Naive thymus-derived CD4-positive, alpha-beta T cell (primary cell): ENCODE data around the gene NR2F2. TPM values are rescaled to one million over a fixed set of nuclear protein-coding genes. Genes with fewer than 3 reads are reported as not detected.

Source experiments
- ATAC-seq: fragments of 150-1000 bp; cut with Tn5 transposase; 2 replicates; pipeline ENCODE4 v1.10.0; 2021; ENCODE audit warnings: mild to moderate bottlenecking, moderate library complexity
- CTCF ChIA-PET: fragments of 350-600 bp; sonication (Branson Sonifier 250); formaldehyde crosslinking; loops from one replicate; lab custom pipeline; 2021; ENCODE audit warnings: antibody characterized with exemption; lab: Charles Lee
- POLR2A ChIA-PET: fragments of 350-600 bp; sonication (Branson Sonifier 250); formaldehyde crosslinking; loops from one replicate; lab custom pipeline; 2021; ENCODE audit warnings: antibody characterized with exemption, inconsistent platforms; lab: Charles Lee
- DNase-seq, 9 donors: peaks; one replicate each; pipeline versions ENCODE4 v3.0.0 to v3.0.0-alpha.2; 2020 to 2022; ENCODE audit warnings: mixed read lengths in 1 of 9
- H3K27ac ChIP-seq: one replicate; pipeline ENCODE4 v1.7.0; 2013; ENCODE audit warnings: mild to moderate bottlenecking, low read depth, low read length, moderate library complexity
- H3K27me3 ChIP-seq, 2 donors: one replicate each; pipeline ENCODE4 v1.7.0; 2013; ENCODE audit warnings: low read length in 2 of 2, mild to moderate bottlenecking in 2 of 2, moderate library complexity in 2 of 2; ENCODE audit not compliant: control insufficient read depth in 2 of 2, insufficient read depth in 2 of 2
- H3K36me3 ChIP-seq, 3 experiments: 1 replicate in 2 of 3; 2 replicates in 1 of 3; pipeline ENCODE4 v1.7.0; 2013; ENCODE audit warnings: low read length in 3 of 3, mild to moderate bottlenecking in 3 of 3, moderate library complexity in 1 of 3; ENCODE audit not compliant: insufficient read depth in 3 of 3, control insufficient read depth in 2 of 3
- H3K4me1 ChIP-seq, 2 donors: one replicate each; pipeline ENCODE4 v1.7.0; 2013; ENCODE audit warnings: low read length in 2 of 2, mild to moderate bottlenecking in 2 of 2, moderate library complexity in 1 of 2; ENCODE audit not compliant: control insufficient read depth in 2 of 2, insufficient read depth in 2 of 2
- H3K4me3 ChIP-seq: 2 replicates; pipeline ENCODE4 v1.7.0; 2013; ENCODE audit warnings: mild to moderate bottlenecking, low read length
- H3K9me3 ChIP-seq, 3 experiments: 1 replicate in 2 of 3; 2 replicates in 1 of 3; pipeline ENCODE4 v1.7.0; 2013; ENCODE audit warnings: low read length in 3 of 3; ENCODE audit not compliant: control insufficient read depth in 2 of 3
- H3K27ac Mint-ChIP-seq, 9 donors: one replicate each; pipeline ENCODE4 v1.8.0; 2020 to 2022; ENCODE audit warnings: mixed read lengths in 9 of 9, mild to moderate bottlenecking in 8 of 9, moderate library complexity in 5 of 9, inconsistent platforms in 2 of 9
- H3K27me3 Mint-ChIP-seq, 5 donors: one replicate each; pipeline ENCODE4 v1.8.0; 2021 to 2022; ENCODE audit warnings: mixed read lengths in 5 of 5, mild to moderate bottlenecking in 1 of 5
- H3K36me3 Mint-ChIP-seq, 5 donors: one replicate each; pipeline ENCODE4 v1.8.0; 2020 to 2022; ENCODE audit warnings: mixed read lengths in 5 of 5, mild to moderate bottlenecking in 3 of 5, inconsistent platforms in 1 of 5
- H3K4me1 Mint-ChIP-seq, 7 donors: one replicate each; pipeline ENCODE4 v1.8.0; 2020 to 2022; ENCODE audit warnings: mixed read lengths in 7 of 7, mild to moderate bottlenecking in 3 of 7, inconsistent platforms in 1 of 7
- H3K4me3 Mint-ChIP-seq, 10 donors: one replicate each; pipeline ENCODE4 v1.8.0; 2020 to 2022; ENCODE audit warnings: mild to moderate bottlenecking in 10 of 10, mixed read lengths in 10 of 10, moderate library complexity in 6 of 10, inconsistent platforms in 2 of 10
- H3K9me3 Mint-ChIP-seq, 11 donors: one replicate each; pipeline ENCODE4 v1.8.0; 2020 to 2022; ENCODE audit warnings: mixed read lengths in 11 of 11, mild to moderate bottlenecking in 4 of 11, inconsistent platforms in 1 of 11, moderate library complexity in 1 of 11
- intact Hi-C, 2 donors: fragments of 100-400 bp; cut with micrococcal nuclease; formaldehyde crosslinking; loops; one replicate each; pipeline ENCODE4 v1.15.1; 2023
- polyA plus RNA-seq, 2 donors: library from polyadenylated mRNA; unstranded; fragments of 300-500 nt; fragmentation: Illumina TruSeq; gene quantifications; one replicate each; pipeline ENCODE4 v1.2.3, GENCODE V29; 2021
- total RNA-seq, 6 experiments: library from RNA in 5 of 6; stranded (reverse) in 5 of 6; gene quantifications; 1 replicate in 5 of 6; 2 replicates in 1 of 6; pipeline ENCODE4 v1.2.3 and lab custom pipeline; 2021 to 2026

The NR2F2 gene
- total and polyA plus RNA-seq, 7 experiments from 2014 or later: not detected

GRCh38 chr15:96334017-96334704 lies 3.7 kb downstream of the NR2F2 start:
- intact Hi-C loops: no loop called here
- peaks cover 0 to 42% of the 10 kb centered on the region in 2 donors for H3K27me3 ChIP-seq
- peaks cover 0 to 4% (median 0%) of the 10 kb centered on the region in 3 experiments for H3K9me3 ChIP-seq
- CTCF ChIA-PET: no interaction called here
- H3K27ac ChIP-seq: no peak overlapping the region
- ATAC-seq (no peak), DNase-seq (no peak)
- Mint-ChIP-seq H3K4me1 (peaks cover 10 to 33% (median 19%) of the 10 kb centered on the region in 7 donors), H3K4me3 (peak overlapping the region in 7 of 10 donors; percentile 6 to 77 (median 29)), H3K27ac (peak overlapping the region in 2 of 9 donors; percentile 19 to 83), H3K36me3 (peaks cover 0 to 9% (median 5%) of the 10 kb centered on the region in 5 donors), H3K27me3 (peaks cover 67 to 84% (median 80%) of the 10 kb centered on the region in 5 donors), H3K9me3 (peaks cover 0 to 51% (median 14%) of the 10 kb centered on the region in 11 donors)
- peaks cover 0 to 3% of the 10 kb centered on the region in 2 donors for H3K4me1 ChIP-seq
- H3K36me3 ChIP-seq: no peaks in the 10 kb centered on the region
- H3K4me3 ChIP-seq: no peak overlapping the region
- POLR2A ChIA-PET: no interaction called here

- DNase-seq: no peak
- no peaks in the 10 kb centered on the region for H3K36me3 ChIP-seq
- H3K4me3 Mint-ChIP-seq: peak overlapping the region in 3 of 10 donors; percentile 25 to 77 (median 29)
- ATAC-seq: no peak
- peaks cover 67 to 84% (median 82%) of the 10 kb centered on the region in 5 donors for H3K27me3 Mint-ChIP-seq
- ChIA-PET POLR2A (no interaction called here), CTCF (no interaction called here)
- no peak overlapping the region for H3K4me3 ChIP-seq
- H3K36me3 Mint-ChIP-seq: peaks cover 0 to 9% (median 2%) of the 10 kb centered on the region in 5 donors
- intact Hi-C loops: no loop called here
- no peak overlapping the region for H3K27ac ChIP-seq
- peaks cover 0 to 3% of the 10 kb centered on the region in 2 donors for H3K4me1 ChIP-seq
- peaks cover 0 to 53% (median 15%) of the 10 kb centered on the region in 11 donors for H3K9me3 Mint-ChIP-seq
- H3K9me3 ChIP-seq: peaks cover 0 to 2% (median 0%) of the 10 kb centered on the region in 3 experiments
- peaks cover 0 to 43% of the 10 kb centered on the region in 2 donors for H3K27me3 ChIP-seq
- peaks cover 3 to 26% (median 15%) of the 10 kb centered on the region in 7 donors for H3K4me1 Mint-ChIP-seq
- peak overlapping the region in 1 of 9 donors; percentile 23 for H3K27ac Mint-ChIP-seq
Observed at GRCh38 chr15:96334705-96335410, 4.4 kb downstream of the NR2F2 start.

- CTCF ChIA-PET: no interaction called here
- ATAC-seq (no peak), DNase-seq (no peak)
- peaks cover 70 to 87% (median 84%) of the 10 kb centered on the region in 5 donors for H3K27me3 Mint-ChIP-seq
- peaks cover 0 to 26% (median 14%) of the 10 kb centered on the region in 7 donors for H3K4me1 Mint-ChIP-seq
- H3K27ac Mint-ChIP-seq: no peak overlapping the region
- Histone ChIP-seq H3K36me3 (no peaks in the 10 kb centered on the region), H3K27me3 (peaks cover 0 to 44% of the 10 kb centered on the region in 2 donors), H3K9me3 (no peaks in the 10 kb centered on the region), H3K4me1 (peaks cover 0 to 3% of the 10 kb centered on the region in 2 donors), H3K27ac (no peak overlapping the region), H3K4me3 (no peak overlapping the region)
- intact Hi-C loops: no loop called here
- no peak overlapping the region for H3K4me3 Mint-ChIP-seq
- POLR2A ChIA-PET: no interaction called here
- peaks cover 0 to 16% (median 2%) of the 10 kb centered on the region in 5 donors for H3K36me3 Mint-ChIP-seq
- peaks cover 0 to 59% (median 19%) of the 10 kb centered on the region in 11 donors for H3K9me3 Mint-ChIP-seq
Observed at GRCh38 chr15:96335411-96336024, 5.0 kb downstream of the NR2F2 start.

GRCh38 chr15:96336108-96336595 lies 5.7 kb downstream of the NR2F2 start:
- ATAC-seq: no peak
- Histone ChIP-seq H3K9me3 (no peaks in the 10 kb centered on the region), H3K27me3 (peaks cover 0 to 47% of the 10 kb centered on the region in 2 donors), H3K4me3 (no peak overlapping the region), H3K27ac (no peak overlapping the region), H3K36me3 (no peaks in the 10 kb centered on the region), H3K4me1 (peaks cover 0 to 3% of the 10 kb centered on the region in 2 donors)
- intact Hi-C loops: no loop called here
- ChIA-PET CTCF (no interaction called here), POLR2A (no interaction called here)
- Mint-ChIP-seq H3K27me3 (peaks cover 68 to 87% (median 85%) of the 10 kb centered on the region in 5 donors), H3K9me3 (peaks cover 0 to 59% (median 18%) of the 10 kb centered on the region in 11 donors), H3K27ac (no peak overlapping the region), H3K4me3 (no peak overlapping the region), H3K4me1 (peaks cover 0 to 25% (median 11%) of the 10 kb centered on the region in 7 donors), H3K36me3 (peaks cover 0 to 17% (median 2%) of the 10 kb centered on the region in 5 donors)
- no peak for DNase-seq

GRCh38 chr15:96336596-96337364 lies 6.3 kb downstream of the NR2F2 start:
- no peak overlapping the region for H3K27ac ChIP-seq
- peaks cover 0 to 6% (median 0%) of the 10 kb centered on the region in 3 experiments for H3K9me3 ChIP-seq
- H3K27me3 Mint-ChIP-seq: peaks cover 70 to 88% (median 86%) of the 10 kb centered on the region in 5 donors
- peaks cover 0 to 21% (median 2%) of the 10 kb centered on the region in 5 donors for H3K36me3 Mint-ChIP-seq
- H3K27me3 ChIP-seq: peaks cover 0 to 45% of the 10 kb centered on the region in 2 donors
- peaks cover 0 to 64% (median 18%) of the 10 kb centered on the region in 11 donors for H3K9me3 Mint-ChIP-seq
- peaks cover 0 to 19% (median 15%) of the 10 kb centered on the region in 7 donors for H3K4me1 Mint-ChIP-seq
- no peak overlapping the region for H3K4me3 Mint-ChIP-seq
- peaks cover 0 to 3% of the 10 kb centered on the region in 2 donors for H3K4me1 ChIP-seq
- intact Hi-C loops: no loop called here
- ChIA-PET POLR2A (no interaction called here), CTCF (no interaction called here)
- no peak for ATAC-seq
- H3K36me3 ChIP-seq: no peaks in the 10 kb centered on the region
- no peak overlapping the region for H3K27ac Mint-ChIP-seq
- no peak for DNase-seq
- no peak overlapping the region for H3K4me3 ChIP-seq
